ENCODE data around the gene GRID2. TPM values are rescaled to one million over a fixed set of nuclear protein-coding genes. Genes with fewer than 3 reads are reported as not detected.

The GRID2 gene
- total and polyA plus RNA-seq, 10 of the 15 experiments (the other 5 are each of a cell fraction or from before 2014, with no cell fraction given) = not detected

- CTCF ChIA-PET = no interaction called here
- DNase-seq (ENCODE audit: low read depth, low spot score) = no peak
- no peak for TF ChIP-seq ZNF217 (IDR thresholded peaks at IDR 0.05)
- TF ChIP-seq ZBTB40 (IDR thresholded peaks at IDR 0.05; ENCODE audit: borderline replicate concordance) = no peak
- TF ChIP-seq POU2F2 (IDR thresholded peaks at IDR 0.05; ENCODE audit: borderline replicate concordance, low read depth, low read length) = no peak
- TF ChIP-seq TAF1 (IDR thresholded peaks at IDR 0.05; ENCODE audit: borderline replicate concordance, low read depth, low read length) = no peak
- TF ChIP-seq MXI1 (IDR thresholded peaks at IDR 0.05; ENCODE audit: low read depth, low read length) = no peak
- no peak for TF ChIP-seq EGR1 (IDR thresholded peaks at IDR 0.05; ENCODE audit: borderline replicate concordance in 1 of 2, low read depth in 2 of 2, low read length in 2 of 2)
- no peak for TF ChIP-seq ZSCAN29 (IDR thresholded peaks at IDR 0.05)
- no peak for TF ChIP-seq FOS (IDR thresholded peaks at IDR 0.05; ENCODE audit: borderline replicate concordance, extremely low read depth, insufficient read length)
- no peak for TF ChIP-seq RCOR1 (conservative IDR thresholded peaks at IDR 0.05; ENCODE audit: low read depth, low read length)
- no peak for TF ChIP-seq CEBPB (IDR thresholded peaks at IDR 0.05; ENCODE audit: borderline replicate concordance in 1 of 2, low read depth in 2 of 2, low read length in 2 of 2)
- no peak for TF ChIP-seq CEBPZ (IDR thresholded peaks at IDR 0.05; ENCODE audit: low read depth, low read length)
- no peak for TF ChIP-seq USF1 (IDR thresholded peaks at IDR 0.05; ENCODE audit: borderline replicate concordance, extremely low read length, insufficient read depth, low read depth, low read length)
- no peak for TF ChIP-seq USF2 (IDR thresholded peaks at IDR 0.05; ENCODE audit: borderline replicate concordance, low read depth, low read length)
Measured at GRCh38 chr4:92654084-92654483, 350.3 kb downstream of the GRID2 start.

More at GRCh38 chr4:92654084-92654483, 350.3 kb downstream of the GRID2 start:
- Histone ChIP-seq H2AFZ (ENCODE audit: control insufficient read depth, low read depth, low read length) (no peak overlapping the region), H3K27me3 (replicated peaks in 1 of 2; ENCODE audit: control insufficient read depth in 2 of 2, insufficient read depth in 2 of 2, low read length in 1 of 2) (no peaks in the 10 kb centered on the region), H3K27ac (ENCODE audit: control insufficient read depth, insufficient read depth) (no peak overlapping the region), H3K9me3 (replicated peaks; ENCODE audit: control insufficient read depth, insufficient read depth, low read length) (no peaks in the 10 kb centered on the region), H4K20me1 (ENCODE audit: control insufficient read depth, insufficient read depth) (no peaks in the 10 kb centered on the region), H3K79me2 (ENCODE audit: control insufficient read depth, insufficient read depth, low read length) (no peaks in the 10 kb centered on the region), H3K4me2 (ENCODE audit: control insufficient read depth, insufficient read depth) (no peak overlapping the region), H3K36me3 (ENCODE audit: control insufficient read depth in 2 of 2, insufficient read depth in 2 of 2, low read length in 1 of 2) (no peaks in the 10 kb centered on the region), H3K4me1 (ENCODE audit: control insufficient read depth, insufficient read depth, low read length) (no peaks in the 10 kb centered on the region), H3K9ac (ENCODE audit: control insufficient read depth, insufficient read depth, low read length) (no peak overlapping the region), H3K4me3 (no peak overlapping the region)
- no peak for ATAC-seq
- intact Hi-C loops (cut with micrococcal nuclease; ENCODE audit: unreplicated experiment) (no loop called here), in situ Hi-C loops (cut with MboI) (no loop called here)
- RAD21 ChIA-PET (ENCODE audit: unreplicated experiment) = no interaction called here
- no peak for FAIRE-seq
- POLR2A ChIA-PET = no interaction called here
- SMC1A ChIA-PET (ENCODE audit: uncharacterized antibody, unreplicated experiment) = no interaction called here
- no TSS peak for BruUV-seq (replicated peaks)

All from GM12878 (cell line).